ENCODE measurements around the gene UNCX. TPM values are rescaled to one million over a fixed set of nuclear protein-coding genes. Genes with fewer than 3 reads are reported as not detected.

UNCX gene
- total and polyA plus RNA-seq, 2 of the 8 experiments (the other 6 are each of a cell fraction or from before 2014, with no cell fraction given): not detected

GRCh38 chr7:1246871-1247526 is 14.3 kb downstream of the UNCX start:
- ChIA-PET POLR2A (ENCODE audit: partially characterized antibody) (interaction anchor here (11.2 kb wide), 1 partner anchor 21 kb away, joined by 76 read pairs; no protein-coding TSS in a partner anchor), CTCF (ENCODE audit: partially characterized antibody) (interaction anchor here (0.6 to 2.2 kb wide), 3 partner anchors 17 to 227 kb away, joined by 3 to 11 read pairs (median 4); no protein-coding TSS in a partner anchor)
- H3K23me2 ChIP-seq (ENCODE audit: low read depth, low read length): no peaks in the 10 kb centered on the region; the same call in 1 of the 2 replicates
- no peak overlapping the region for H2BK5ac ChIP-seq (ENCODE audit: low read depth, low read length)
- H3K36me3 ChIP-seq (ENCODE audit: control insufficient read depth in 2 of 4, insufficient read depth in 4 of 4, low read length in 3 of 4): peaks cover 0 to 11% (median 0%) of the 10 kb centered on the region in 4 experiments; a peak in 1 of 8 replicates
- no peak overlapping the region for H3K56ac ChIP-seq (replicated peaks; ENCODE audit: insufficient read length, low read depth, low read length)
- no peak for FAIRE-seq
- H2AFZ ChIP-seq (ENCODE audit: low read length): no peak overlapping the region
- peaks cover 16% of the 10 kb centered on the region in 2 experiments for H4K20me1 ChIP-seq (replicated peaks in 1 of 2; ENCODE audit: control insufficient read depth in 1 of 2, insufficient read depth in 2 of 2, low read length in 2 of 2)
- no peak overlapping the region for H2AK5ac ChIP-seq (ENCODE audit: low read depth, low read length)
- no peaks in the 10 kb centered on the region for H3K9me3 ChIP-seq (ENCODE audit: insufficient read depth in 2 of 2, low read depth in 1 of 2, low read length in 1 of 2)
- peaks cover 4 to 29% (median 22%) of the 10 kb centered on the region in 4 experiments for H3K4me1 ChIP-seq (replicated peaks in 1 of 4; ENCODE audit: control insufficient read depth in 3 of 4, insufficient read depth in 4 of 4, low read length in 3 of 4)
- 16% methylated on average over 28 of the region's 68 CpGs; no CpG with 5 or more reads in 1 of the 2 experiments for WGBS, 2 experiments (ENCODE audit: extremely low coverage in 1 of 2, insufficient coverage in 1 of 2, insufficient read length in 1 of 2, insufficient replicate concordance in 2 of 2, low coverage in 1 of 2, low lambda C conversion rate in 2 of 2, missing lambda C conversion rate in 1 of 2)
- no peak overlapping the region for H2BK120ac ChIP-seq (replicated peaks; ENCODE audit: low read depth, low read length)
- H4K5ac ChIP-seq (ENCODE audit: insufficient read length, low read depth, low read length): no peak overlapping the region
- H3K27ac ChIP-seq (ENCODE audit: low read depth, low read length): no peak overlapping the region
- no peak overlapping the region for H2BK20ac ChIP-seq (ENCODE audit: low read length)
- H3K79me1 ChIP-seq (ENCODE audit: low read depth, low read length): no peaks in the 10 kb centered on the region
- H3K4ac ChIP-seq (replicated peaks; ENCODE audit: insufficient read length, low read depth, low read length): no peak overlapping the region
- no peak overlapping the region for H3K23ac ChIP-seq (ENCODE audit: insufficient read length)
- H3K27me3 ChIP-seq (replicated peaks in 1 of 4; ENCODE audit: control insufficient read depth in 3 of 4, extremely low read depth in 1 of 4, insufficient read depth in 3 of 4, low read length in 3 of 4): peaks cover 78 to 91% (median 90%) of the 10 kb centered on the region in 4 experiments
- no peak for DNase-seq (ENCODE audit: low read depth in 1 of 2, low spot score in 2 of 2)
- H3K4me3 ChIP-seq (ENCODE audit: extremely low read depth in 1 of 4, insufficient read depth in 2 of 4, low read depth in 3 of 4, low read length in 4 of 4): peak overlapping the region in 1 of 4 experiments; percentile 35; a peak in 2 of 8 replicates
- no peak overlapping the region for H4K8ac ChIP-seq (ENCODE audit: extremely low read depth, insufficient read depth, low read length)
- no peak overlapping the region for H3K14ac ChIP-seq (ENCODE audit: insufficient read length)
- H3K18ac ChIP-seq (ENCODE audit: extremely low read depth, low read length): no peak overlapping the region
- no peaks in the 10 kb centered on the region for H3K79me2 ChIP-seq (ENCODE audit: control insufficient read depth in 1 of 2, insufficient read depth in 2 of 2, low read length in 2 of 2)
- no peak overlapping the region for H4K91ac ChIP-seq (replicated peaks; ENCODE audit: insufficient read length, low read length)
- no peak overlapping the region for H2BK15ac ChIP-seq (ENCODE audit: low read length)
- no peak overlapping the region for H2BK12ac ChIP-seq (ENCODE audit: low read depth, low read length)
- H3K9ac ChIP-seq (replicated peaks in 1 of 4; ENCODE audit: extremely low read depth in 1 of 4, low read depth in 3 of 4, low read length in 3 of 4): no peak overlapping the region
- H3K4me2 ChIP-seq (ENCODE audit: insufficient read depth in 1 of 2, low read depth in 2 of 2, low read length in 2 of 2): peak overlapping the region; percentile 52 to 55; a peak in 1 of 4 replicates
- TF ChIP-seq YY1 (IDR thresholded peaks at IDR 0.05; ENCODE audit: low read depth, low read length) (no peak), GTF2F1 (IDR thresholded peaks at IDR 0.05; ENCODE audit: borderline replicate concordance, low read depth, low read length) (no peak), TCF12 (IDR thresholded peaks at IDR 0.05; ENCODE audit: low read depth, low read length) (no peak), POU5F1 (IDR thresholded peaks at IDR 0.05; ENCODE audit: low read depth, low read length) (no peak), RBBP5 (IDR thresholded peaks at IDR 0.05; ENCODE audit: borderline replicate concordance, low read depth, low read length) (no peak), SUZ12 (IDR thresholded peaks at IDR 0.05; ENCODE audit: low read length) (peak; percentile 89), EZH2 (IDR thresholded peaks at IDR 0.05; ENCODE audit: low read depth, low read length, severe bottlenecking) (peak; percentile 85), CTCF (IDR thresholded peaks at IDR 0.05; ENCODE audit: control extremely low read depth in 1 of 3, insufficient read depth in 1 of 3, low read depth in 1 of 3, low read length in 3 of 3) (no peak), CTBP2 (IDR thresholded peaks at IDR 0.05; ENCODE audit: borderline replicate concordance, insufficient read depth, insufficient read length, low read length) (no peak)
